C4-2B (cell line): ENCODE data around the gene WDR88.

Source experiments
- CTCF ChIP-seq: fragments of 450-650 bp; conservative IDR thresholded peaks from 2 replicates; pipeline ENCODE4 v1.5.1; 2017; ENCODE audit warnings: mild to moderate bottlenecking
- ZFX ChIP-seq: fragments of 450-650 bp; IDR thresholded peaks from 2 replicates; pipeline ENCODE4 v1.6.1; 2017

DNA sequence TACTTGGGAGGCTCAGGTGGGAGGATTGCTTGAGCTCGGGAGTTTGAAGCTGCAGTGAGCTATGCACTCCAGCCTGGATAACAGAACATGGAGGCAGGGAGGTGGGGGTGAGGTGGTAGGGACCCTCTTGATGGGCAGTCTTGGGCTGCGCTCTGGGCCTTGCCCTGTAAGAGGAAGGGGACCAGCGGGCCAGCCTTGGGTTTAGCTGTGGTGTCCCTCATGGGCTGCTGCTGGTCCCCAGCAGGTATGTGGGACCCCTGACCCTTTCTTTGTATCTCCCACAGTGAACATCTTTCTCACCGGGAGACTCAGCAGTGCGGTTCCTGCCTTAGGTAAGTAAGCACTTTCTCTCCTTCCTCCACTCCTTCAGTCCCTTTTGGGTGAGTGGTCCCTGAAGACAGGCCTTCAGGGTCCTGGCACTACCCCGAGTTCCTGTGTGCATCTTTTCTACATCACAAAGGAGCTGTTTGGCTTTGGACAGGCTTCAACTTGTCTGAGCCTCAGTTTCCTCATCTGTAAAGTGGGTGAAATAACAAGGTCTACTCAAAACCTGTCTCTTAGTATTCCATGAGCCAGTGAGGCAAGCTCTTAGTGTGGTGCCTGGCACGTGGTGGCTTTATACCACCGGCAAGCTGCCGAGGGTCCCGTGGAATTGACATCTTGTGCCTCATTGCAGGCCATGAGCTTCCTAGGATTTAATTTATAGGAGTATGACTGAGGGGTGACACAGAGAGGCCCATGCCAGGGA is 64.7 kb downstream of the WDR88 start:
- TF ChIP-seq CTCF (no peak), ZFX (no peak)
